ENCODE data around the gene PARP3. TPM values are rescaled to one million over a fixed set of nuclear protein-coding genes. Genes with fewer than 3 reads are reported as not detected.
"Not testable (repeated sequence)": the region's sequence is repeated elsewhere in the genome, so short reads cannot be mapped to it uniquely, and the experiment has no call there.

Gene PARP3
- total RNA-seq, result 1 to 10 TPM; 6.6 to 9.4 (median 8.7) TPM

- Mint-ChIP-seq H3K4me3 (peak within 1 kb of the TSS; percentile 97), H3K4me1 (ENCODE audit: low read depth) (peaks cover 29% of the 10 kb centered on the region), H3K9me3 (no peaks in the 10 kb centered on the region), H3K36me3 (ENCODE audit: insufficient read depth) (peaks cover 30% of the 10 kb centered on the region), H3K27me3 (ENCODE audit: low read depth) (no peaks in the 10 kb centered on the region)
- ATAC-seq, result peak; percentile 92 to 93
- peak; percentile 99 for DNase-seq
Measured at GRCh38 chr3:51941798-51942602, at the start of gene PARP3, which contains the start of gene RRP9. Gene PARP3, plus strand, starts transcription at chr3:51942363. Its CDS starts 993 bp downstream, at chr3:51943356. Gene RRP9, minus strand, starts transcription at chr3:51941904. Its CDS starts 37 bp downstream, at chr3:51941867.

- peaks cover 18% of the 10 kb centered on the region for H3K27me3 Mint-ChIP-seq (ENCODE audit: low read depth)
- no peak overlapping the region for H3K4me3 Mint-ChIP-seq
- ATAC-seq (no peak), DNase-seq (no peak)
- peaks cover 5% of the 10 kb centered on the region for H3K4me1 Mint-ChIP-seq (ENCODE audit: low read depth)
- no peaks in the 10 kb centered on the region for H3K36me3 Mint-ChIP-seq (ENCODE audit: insufficient read depth)
- no peaks in the 10 kb centered on the region for H3K9me3 Mint-ChIP-seq
Measured at GRCh38 chr3:51894391-51894790, 47.8 kb upstream of the PARP3 start.

- H3K27me3 Mint-ChIP-seq (ENCODE audit: low read depth), result peaks cover 18% of the 10 kb centered on the region
- no peaks in the 10 kb centered on the region for H3K36me3 Mint-ChIP-seq (ENCODE audit: insufficient read depth)
- DNase-seq, result no peak
Measured at GRCh38 chr3:51894939-51895338, 47.2 kb upstream of the PARP3 start.

GRCh38 chr3:51896607-51897305, 45.4 kb upstream of the PARP3 start:
- DNase-seq, result no peak
- H3K36me3 Mint-ChIP-seq (ENCODE audit: insufficient read depth), result no peaks in the 10 kb centered on the region
- H3K27me3 Mint-ChIP-seq (ENCODE audit: low read depth), result peaks cover 26% of the 10 kb centered on the region
- peaks cover 1% of the 10 kb centered on the region for H3K4me1 Mint-ChIP-seq (ENCODE audit: low read depth)
- ATAC-seq, result no peak
- no peak overlapping the region for H3K4me3 Mint-ChIP-seq
- no peaks in the 10 kb centered on the region for H3K9me3 Mint-ChIP-seq

More at GRCh38 chr3:51894939-51895338, 47.2 kb upstream of the PARP3 start:
- ATAC-seq, result no peak
- Mint-ChIP-seq H3K4me3 (no peak overlapping the region), H3K9me3 (no peaks in the 10 kb centered on the region), H3K4me1 (ENCODE audit: low read depth) (peaks cover 5% of the 10 kb centered on the region)

- ATAC-seq (no peak), DNase-seq (no peak)
- H3K9me3 Mint-ChIP-seq, result no peaks in the 10 kb centered on the region
- no peaks in the 10 kb centered on the region for H3K36me3 Mint-ChIP-seq (ENCODE audit: insufficient read depth)
- no peaks in the 10 kb centered on the region for H3K4me1 Mint-ChIP-seq (ENCODE audit: low read depth)
- H3K27me3 Mint-ChIP-seq (ENCODE audit: low read depth), result peaks cover 30% of the 10 kb centered on the region
- no peak overlapping the region for H3K4me3 Mint-ChIP-seq
Measured at GRCh38 chr3:51897391-51897790, 44.8 kb upstream of the PARP3 start.

- not testable (repeated sequence) for DNase-seq; H3K9me3 Mint-ChIP-seq; H3K4me1 Mint-ChIP-seq (ENCODE audit: low read depth); H3K36me3 Mint-ChIP-seq (ENCODE audit: insufficient read depth); H3K4me3 Mint-ChIP-seq; ATAC-seq
- H3K27me3 Mint-ChIP-seq (ENCODE audit: low read depth), result peaks cover 37% of the 10 kb centered on the region
Measured at GRCh38 chr3:51900043-51900442, 42.1 kb upstream of the PARP3 start.

- DNase-seq; H3K4me1 Mint-ChIP-seq (ENCODE audit: low read depth); H3K9me3 Mint-ChIP-seq; H3K4me3 Mint-ChIP-seq; ATAC-seq; H3K36me3 Mint-ChIP-seq (ENCODE audit: insufficient read depth): not testable (repeated sequence)
- H3K27me3 Mint-ChIP-seq (ENCODE audit: low read depth), result peaks cover 44% of the 10 kb centered on the region
Measured at GRCh38 chr3:51902361-51902760, 39.8 kb upstream of the PARP3 start.

GRCh38 chr3:51904034-51904823, 37.9 kb upstream of the PARP3 start:
- Mint-ChIP-seq H3K27me3 (ENCODE audit: low read depth) (peaks cover 48% of the 10 kb centered on the region), H3K4me1 (ENCODE audit: low read depth) (no peaks in the 10 kb centered on the region), H3K36me3 (ENCODE audit: insufficient read depth) (peaks cover 3% of the 10 kb centered on the region), H3K4me3 (no peak overlapping the region), H3K9me3 (peaks cover 14% of the 10 kb centered on the region)
- DNase-seq (no peak), ATAC-seq (no peak)

GRCh38 chr3:51908026-51908425, 34.1 kb upstream of the PARP3 start:
- peaks cover 37% of the 10 kb centered on the region for H3K27me3 Mint-ChIP-seq (ENCODE audit: low read depth)

GRCh38 chr3:51916418-51916817, 25.7 kb upstream of the PARP3 start:
- Mint-ChIP-seq H3K9me3 (no peaks in the 10 kb centered on the region), H3K27me3 (ENCODE audit: low read depth) (peaks cover 3% of the 10 kb centered on the region), H3K4me3 (no peak overlapping the region), H3K4me1 (ENCODE audit: low read depth) (no peaks in the 10 kb centered on the region), H3K36me3 (ENCODE audit: insufficient read depth) (no peaks in the 10 kb centered on the region)
- no peak for ATAC-seq
- no peak for DNase-seq

More at GRCh38 chr3:51908026-51908425, 34.1 kb upstream of the PARP3 start:
- Mint-ChIP-seq H3K4me1 (ENCODE audit: low read depth) (no peaks in the 10 kb centered on the region), H3K4me3 (no peak overlapping the region), H3K9me3 (peaks cover 15% of the 10 kb centered on the region), H3K36me3 (ENCODE audit: insufficient read depth) (peaks cover 3% of the 10 kb centered on the region)
- ATAC-seq (no peak), DNase-seq (no peak)

GRCh38 chr3:51921081-51921578, 21.0 kb upstream of the PARP3 start:
- no peaks in the 10 kb centered on the region for H3K9me3 Mint-ChIP-seq
- H3K4me1 Mint-ChIP-seq (ENCODE audit: low read depth), result no peaks in the 10 kb centered on the region
- no peaks in the 10 kb centered on the region for H3K36me3 Mint-ChIP-seq (ENCODE audit: insufficient read depth)
- no peak overlapping the region for H3K4me3 Mint-ChIP-seq
- ATAC-seq, result no peak
- DNase-seq, result no peak
- H3K27me3 Mint-ChIP-seq (ENCODE audit: low read depth), result peaks cover 6% of the 10 kb centered on the region

GRCh38 chr3:51927061-51927977, 14.8 kb upstream of the PARP3 start:
- Mint-ChIP-seq H3K4me3 (no peak overlapping the region), H3K9me3 (no peaks in the 10 kb centered on the region), H3K4me1 (ENCODE audit: low read depth) (no peaks in the 10 kb centered on the region), H3K36me3 (ENCODE audit: insufficient read depth) (peaks cover 8% of the 10 kb centered on the region), H3K27me3 (ENCODE audit: low read depth) (no peaks in the 10 kb centered on the region)
- ATAC-seq (no peak), DNase-seq (no peak)

- Mint-ChIP-seq H3K36me3 (ENCODE audit: insufficient read depth) (peaks cover 13% of the 10 kb centered on the region), H3K9me3 (no peaks in the 10 kb centered on the region), H3K4me1 (ENCODE audit: low read depth) (no peaks in the 10 kb centered on the region), H3K4me3 (no peak overlapping the region), H3K27me3 (ENCODE audit: low read depth) (no peaks in the 10 kb centered on the region)
- ATAC-seq, result no peak
- no peak for DNase-seq
Measured at GRCh38 chr3:51928438-51928837, 13.7 kb upstream of the PARP3 start.
